ENCODE data around the gene INHBB. TPM values are rescaled to one million over a fixed set of nuclear protein-coding genes. Genes with fewer than 3 reads are reported as not detected.

The INHBB gene
- polyA plus RNA-seq, 1 experiment = 0.09 TPM

- POLR2A ChIA-PET = no interaction called here
- H3K4me3 ChIP-seq (ENCODE audit: low read depth, low read length) = no peak overlapping the region
- no peak overlapping the region for H3K27ac ChIP-seq (ENCODE audit: low read depth, low read length)
- DNase-seq (ENCODE audit: low read depth, low spot score) = no peak
- H3K9me3 ChIP-seq (ENCODE audit: control insufficient read depth, insufficient read depth, low read length) = peaks cover 9% of the 10 kb centered on the region
- CTCF ChIA-PET = no interaction called here
- TF ChIP-seq CTCF (IDR thresholded peaks at IDR 0.05; ENCODE audit: low read depth, low read length) = no peak
- H3K27me3 ChIP-seq (ENCODE audit: control insufficient read depth, insufficient read depth, low read length) = peaks cover 31% of the 10 kb centered on the region
Measured at GRCh38 chr2:120394764-120395163, 48.8 kb downstream of the INHBB start.

- ChIA-PET POLR2A (interaction anchor here (0.6 kb wide), 1 partner anchor 37 kb away, joined by 3 read pairs; no protein-coding TSS in a partner anchor), CTCF (no interaction called here)
- no peak overlapping the region for H3K4me3 ChIP-seq (ENCODE audit: low read depth, low read length)
- TF ChIP-seq CTCF (IDR thresholded peaks at IDR 0.05; ENCODE audit: low read depth, low read length) = no peak
- H3K9me3 ChIP-seq (ENCODE audit: control insufficient read depth, insufficient read depth, low read length) = peaks cover 9% of the 10 kb centered on the region
- no peak for DNase-seq (ENCODE audit: low read depth, low spot score)
- peaks cover 31% of the 10 kb centered on the region for H3K27me3 ChIP-seq (ENCODE audit: control insufficient read depth, insufficient read depth, low read length)
- no peak overlapping the region for H3K27ac ChIP-seq (ENCODE audit: low read depth, low read length)
Measured at GRCh38 chr2:120395221-120396012, 49.5 kb downstream of the INHBB start.

GRCh38 chr2:120396013-120396860 lies 50.3 kb downstream of the INHBB start:
- Histone ChIP-seq H3K9me3 (ENCODE audit: control insufficient read depth, insufficient read depth, low read length) (peaks cover 9% of the 10 kb centered on the region), H3K27me3 (ENCODE audit: control insufficient read depth, insufficient read depth, low read length) (peaks cover 31% of the 10 kb centered on the region), H3K4me3 (ENCODE audit: low read depth, low read length) (no peak overlapping the region), H3K27ac (ENCODE audit: low read depth, low read length) (no peak overlapping the region)
- TF ChIP-seq CTCF (IDR thresholded peaks at IDR 0.05; ENCODE audit: low read depth, low read length) = no peak
- CTCF ChIA-PET = no interaction called here
- no peak for DNase-seq (ENCODE audit: low read depth, low spot score)
- POLR2A ChIA-PET = interaction anchor here (0.6 kb wide), 1 partner anchor 36 kb away, joined by 3 read pairs; no protein-coding TSS in a partner anchor

- no peak overlapping the region for H3K4me3 ChIP-seq (ENCODE audit: low read depth, low read length)
- H3K27me3 ChIP-seq (ENCODE audit: control insufficient read depth, insufficient read depth, low read length) = peaks cover 33% of the 10 kb centered on the region
- TF ChIP-seq CTCF (IDR thresholded peaks at IDR 0.05; ENCODE audit: low read depth, low read length) = no peak
- DNase-seq (ENCODE audit: low read depth, low spot score) = no peak
- H3K9me3 ChIP-seq (ENCODE audit: control insufficient read depth, insufficient read depth, low read length) = peaks cover 5% of the 10 kb centered on the region
- no peak overlapping the region for H3K27ac ChIP-seq (ENCODE audit: low read depth, low read length)
- CTCF ChIA-PET = no interaction called here
- POLR2A ChIA-PET = no interaction called here
Measured at GRCh38 chr2:120396861-120397811, 51.2 kb downstream of the INHBB start.
